Colonic mucosa (tissue), 4 donors: ENCODE measurements around the gene ZNF22. TPM values are rescaled to one million over a fixed set of nuclear protein-coding genes. Genes with fewer than 3 reads are reported as not detected.

Experiments
- DNase-seq: peaks from one replicate; pipeline ENCODE4 v3.0.0-alpha.2; 2020
- H3K27ac ChIP-seq: fragments of 200-600 bp; one replicate; pipeline ENCODE4 v1.8.0; 2021
- H3K27me3 ChIP-seq: fragments of 200-600 bp; one replicate; pipeline ENCODE4 v1.8.0; 2021
- H3K36me3 ChIP-seq: fragments of 200-600 bp; one replicate; pipeline ENCODE4 v1.8.0; 2021
- H3K4me1 ChIP-seq: fragments of 200-600 bp; one replicate; pipeline ENCODE4 v1.8.0; 2021; ENCODE audit warnings: mild to moderate bottlenecking
- H3K4me3 ChIP-seq: fragments of 200-600 bp; one replicate; pipeline ENCODE4 v1.8.0; 2021
- H3K9ac ChIP-seq, 2 donors: one replicate each; pipeline ENCODE4 v1.7.0; 2013; ENCODE audit warnings: control low read depth in 2 of 2, low read depth in 2 of 2, low read length in 2 of 2
- H3K9me3 ChIP-seq: fragments of 200-600 bp; one replicate; pipeline ENCODE4 v1.8.0; 2021
- CTCF ChIP-seq: fragments of 200-600 bp; IDR thresholded peaks from one replicate; pipeline ENCODE4 v1.8.0; 2022; ENCODE audit warnings: antibody characterized with exemption, mild to moderate bottlenecking
- intact Hi-C: fragments of 100-400 bp; cut with DNase I; formaldehyde crosslinking; loops from one replicate; pipeline ENCODE4 v1.14.1; 2022
- total RNA-seq, 2 donors: library from RNA; stranded (reverse); fragmentation: NEBNext Ultra II Directional in 1 of 2; extraction: Animal tissue kit (Norgen Biotek cat#: 25700) in 1 of 2; gene quantifications; one replicate each; pipeline ENCODE4 v1.2.1, GENCODE V29; 2021
- donor health status: healthy.
- donor health status: DM: no; HTN: no; CAD: no.
- donor health status: DM: no; HTN: no; CAD: no.

The ZNF22 gene
- total RNA-seq, 2 donors from 2014 or later, result 16.5 to 17.3 TPM

- no peak overlapping the region for H3K9ac ChIP-seq
- peak overlapping the region; percentile 24 for H3K27ac ChIP-seq
- no peaks in the 10 kb centered on the region for H3K27me3 ChIP-seq
- peak; percentile 16 for DNase-seq
- H3K9me3 ChIP-seq, result no peaks in the 10 kb centered on the region
- H3K4me1 ChIP-seq, result no peaks in the 10 kb centered on the region
- TF ChIP-seq CTCF, result peak; percentile 11
- no peaks in the 10 kb centered on the region for H3K36me3 ChIP-seq
- no peak overlapping the region for H3K4me3 ChIP-seq
- intact Hi-C loops, result no loop called here
Measured at GRCh38 chr10:44966816-44967509, 33.8 kb upstream of the ZNF22 start.

- Histone ChIP-seq H3K27ac (peak overlapping the region; percentile 57), H3K27me3 (no peaks in the 10 kb centered on the region), H3K4me1 (no peaks in the 10 kb centered on the region), H3K9me3 (no peaks in the 10 kb centered on the region), H3K9ac (no peak overlapping the region), H3K4me3 (no peak overlapping the region), H3K36me3 (no peaks in the 10 kb centered on the region)
- no peak for TF ChIP-seq CTCF
- intact Hi-C loops, result no loop called here
- peak; percentile 20 for DNase-seq
Measured at GRCh38 chr10:44967616-44968015, 33.1 kb upstream of the ZNF22 start.

GRCh38 chr10:44968091-44968490 is 32.6 kb upstream of the ZNF22 start:
- no peak for TF ChIP-seq CTCF
- H3K27ac ChIP-seq, result peak overlapping the region; percentile 57
- H3K36me3 ChIP-seq, result no peaks in the 10 kb centered on the region
- no peaks in the 10 kb centered on the region for H3K4me1 ChIP-seq
- no peaks in the 10 kb centered on the region for H3K9me3 ChIP-seq
- DNase-seq, result peak; percentile 29
- H3K9ac ChIP-seq, result no peak overlapping the region
- no peak overlapping the region for H3K4me3 ChIP-seq
- H3K27me3 ChIP-seq, result no peaks in the 10 kb centered on the region
- intact Hi-C loops, result no loop called here

- H3K27ac ChIP-seq, result peak overlapping the region; percentile 57
- peak; percentile 18 for DNase-seq
- intact Hi-C loops, result no loop called here
Measured at GRCh38 chr10:44968500-44969400, 32.0 kb upstream of the ZNF22 start.

More at GRCh38 chr10:44968500-44969400, 32.0 kb upstream of the ZNF22 start:
- Histone ChIP-seq H3K4me3 (no peak overlapping the region), H3K4me1 (no peaks in the 10 kb centered on the region), H3K36me3 (no peaks in the 10 kb centered on the region), H3K9ac (no peak overlapping the region), H3K9me3 (no peaks in the 10 kb centered on the region), H3K27me3 (no peaks in the 10 kb centered on the region)
- no peak for TF ChIP-seq CTCF
